Nucleus accumbens (tissue), 56 donors: ENCODE results near the gene TMEM259.

Experiments
- DNase-seq, 56 donors: peaks; one replicate each; lab custom pipeline; 2025; lab: John Stamatoyannopoulos, UW

TMEM259 gene

DNA sequence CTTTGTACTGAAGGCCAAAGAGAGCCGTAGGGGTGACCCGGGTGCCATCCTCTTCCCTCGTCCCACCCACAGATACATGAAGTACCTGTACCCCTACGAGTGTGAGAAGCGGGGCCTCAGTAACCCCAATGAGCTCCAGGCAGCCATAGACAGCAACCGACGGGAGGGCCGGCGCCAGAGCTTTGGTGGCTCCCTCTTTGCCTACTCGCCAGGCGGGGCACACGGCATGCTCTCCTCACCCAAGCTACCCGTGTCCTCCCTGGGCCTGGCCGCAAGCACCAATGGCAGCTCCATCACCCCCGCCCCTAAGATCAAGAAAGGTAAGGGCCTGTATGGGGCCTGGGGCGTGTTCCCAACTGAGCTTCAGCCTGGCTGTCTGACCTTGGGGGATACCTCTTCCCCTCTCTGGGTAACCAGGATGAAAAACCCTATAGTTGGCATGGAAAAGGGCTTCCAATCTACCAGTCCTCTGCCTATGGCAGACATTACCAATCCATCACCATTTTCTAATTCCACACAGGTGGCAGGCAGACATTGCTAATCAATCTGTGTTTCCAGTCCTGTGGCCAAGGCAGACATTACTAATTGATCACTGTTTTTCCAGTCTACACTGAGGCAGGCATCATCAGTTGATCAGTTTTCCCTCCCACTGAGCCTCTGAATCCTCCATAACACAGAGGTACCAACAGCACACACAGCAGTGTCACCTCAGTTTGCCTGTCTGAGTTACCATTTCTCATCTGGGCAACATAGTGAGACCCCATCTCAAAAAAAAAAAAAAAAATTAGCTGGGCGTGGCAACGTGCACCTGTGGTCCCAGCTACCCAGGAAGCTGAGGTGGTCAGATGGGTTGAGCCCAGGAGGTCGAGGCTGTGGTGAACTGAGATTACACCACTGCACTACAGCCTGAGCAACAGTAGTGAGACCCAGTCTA is 55.9 kb downstream of the TMEM259 start:
- no peak for DNase-seq

GRCh38 chr19:964116-964520 is 56.8 kb downstream of the TMEM259 start:
- DNase-seq: no peak

DNA sequence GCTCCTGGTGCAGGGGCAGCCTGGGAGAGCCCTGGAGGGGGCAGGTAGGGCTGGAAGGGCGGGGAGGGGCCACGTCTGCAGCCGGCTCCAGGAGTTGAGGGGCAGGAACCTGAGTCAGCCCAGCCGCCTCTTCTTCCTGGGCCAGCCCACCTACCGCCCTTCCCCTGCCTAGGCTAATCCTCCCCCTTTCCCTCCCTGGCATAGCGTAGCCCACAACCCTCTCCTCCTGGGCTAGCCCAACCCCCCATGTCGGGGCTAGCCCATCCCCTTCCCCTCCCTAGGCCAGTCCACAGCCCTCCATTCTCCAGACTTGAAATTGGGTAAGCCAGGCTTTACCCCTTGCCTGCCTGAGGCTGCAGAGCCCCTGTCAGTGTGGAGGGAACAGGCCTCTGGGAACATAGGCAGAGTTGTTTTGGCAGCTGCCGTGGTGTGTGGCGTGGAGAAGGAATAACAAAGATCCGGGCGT is 57.4 kb downstream of the TMEM259 start:
- no peak for DNase-seq

GRCh38 chr19:962683-963400 is 58.1 kb downstream of the TMEM259 start:
- no peak for DNase-seq

- no peak for DNase-seq
Measured at GRCh38 chr19:961866-962620, 58.9 kb downstream of the TMEM259 start.

GRCh38 chr19:960601-960938 is 60.4 kb downstream of the TMEM259 start:
- no peak for DNase-seq

DNA sequence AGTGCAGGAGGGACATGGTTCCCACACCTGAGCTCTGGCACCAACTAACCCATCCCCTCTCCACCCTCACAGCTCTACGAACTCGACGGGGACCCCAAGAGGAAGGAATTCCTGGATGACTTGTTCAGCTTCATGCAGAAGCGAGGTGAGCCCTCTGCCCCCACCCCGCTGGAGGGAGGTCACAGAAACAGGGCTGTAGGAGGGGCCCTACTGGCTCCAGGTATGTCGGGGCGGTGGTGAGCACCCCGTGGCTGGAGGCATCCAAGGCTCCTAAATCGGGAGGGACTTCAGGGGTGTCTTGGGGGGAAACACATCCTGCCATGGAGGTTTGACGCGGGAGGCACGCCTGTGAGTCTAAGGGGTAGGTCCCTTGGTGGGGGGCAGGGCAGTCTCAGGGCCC is 60.9 kb downstream of the TMEM259 start:
- no peak for DNase-seq
